ENCODE data around the gene AEBP1. TPM values are rescaled to one million over a fixed set of nuclear protein-coding genes. Genes with fewer than 3 reads are reported as not detected.

AEBP1 gene
- total and polyA plus RNA-seq, 2 donors (not counting 1 experiment from before 2014, with no cell fraction given), result 44.4 to 133 TPM

GRCh38 chr7:44076101-44076895 is 27.8 kb upstream of the AEBP1 start:
- no peak overlapping the region for H3K27ac ChIP-seq (ENCODE audit: insufficient read depth, low read length)
- DNase-seq (ENCODE audit: low read depth in 2 of 2), result no peak
- TF ChIP-seq EZH2 (IDR thresholded peaks at IDR 0.05; ENCODE audit: low read length, missing control alignments) (no peak), CTCF (conservative IDR thresholded peaks at IDR 0.05 in 1 of 2, IDR thresholded peaks at IDR 0.05 in 1 of 2; ENCODE audit: low read depth in 1 of 2, low read length in 2 of 2) (no peak)
- peaks cover 2% of the 10 kb centered on the region for H3K4me1 ChIP-seq (ENCODE audit: control insufficient read depth, extremely low read depth, insufficient read depth, low read length)
- H3K36me3 ChIP-seq (ENCODE audit: control insufficient read depth, insufficient read depth, low read length), result peaks cover 26% of the 10 kb centered on the region
- no peak overlapping the region for H3K9ac ChIP-seq (ENCODE audit: insufficient read depth, low read length)
- H3K9me3 ChIP-seq (ENCODE audit: control insufficient read depth, insufficient read depth, low read depth, low read length), result no peaks in the 10 kb centered on the region
- peaks cover 4% of the 10 kb centered on the region for H3K79me2 ChIP-seq (ENCODE audit: control insufficient read depth, insufficient read depth, low read length)
- no peaks in the 10 kb centered on the region for H3K27me3 ChIP-seq (ENCODE audit: control insufficient read depth, insufficient read depth, low read length)
- H3K4me3 ChIP-seq (replicated peaks in 1 of 4; ENCODE audit: control extremely low read depth in 1 of 4, insufficient read depth in 1 of 4, low read depth in 3 of 4, low read length in 4 of 4), result no peak overlapping the region
- H2AFZ ChIP-seq (ENCODE audit: low read length), result no peak overlapping the region
- H3K4me2 ChIP-seq (ENCODE audit: extremely low read depth, insufficient read depth, low read length), result no peak overlapping the region
- no peaks in the 10 kb centered on the region for H4K20me1 ChIP-seq (ENCODE audit: control insufficient read depth, extremely low read depth, insufficient read depth, low read length)

GRCh38 chr7:44077061-44077460 is 27.1 kb upstream of the AEBP1 start:
- no peak for DNase-seq (ENCODE audit: low read depth in 2 of 2)
- no peak for TF ChIP-seq CTCF (conservative IDR thresholded peaks at IDR 0.05 in 1 of 2, IDR thresholded peaks at IDR 0.05 in 1 of 2; ENCODE audit: low read depth in 1 of 2, low read length in 2 of 2)
- TF ChIP-seq EZH2 (IDR thresholded peaks at IDR 0.05; ENCODE audit: low read length, missing control alignments), result no peak
- H3K4me1 ChIP-seq (ENCODE audit: control insufficient read depth, extremely low read depth, insufficient read depth, low read length), result no peaks in the 10 kb centered on the region
- H2AFZ ChIP-seq (ENCODE audit: low read length), result no peak overlapping the region
- H3K9ac ChIP-seq (ENCODE audit: insufficient read depth, low read length), result no peak overlapping the region
- no peaks in the 10 kb centered on the region for H3K27me3 ChIP-seq (ENCODE audit: control insufficient read depth, insufficient read depth, low read length)
- no peaks in the 10 kb centered on the region for H4K20me1 ChIP-seq (ENCODE audit: control insufficient read depth, extremely low read depth, insufficient read depth, low read length)
- no peak overlapping the region for H3K4me2 ChIP-seq (ENCODE audit: extremely low read depth, insufficient read depth, low read length)
- peaks cover 6% of the 10 kb centered on the region for H3K79me2 ChIP-seq (ENCODE audit: control insufficient read depth, insufficient read depth, low read length)
- H3K4me3 ChIP-seq (replicated peaks in 1 of 4; ENCODE audit: control extremely low read depth in 1 of 4, insufficient read depth in 1 of 4, low read depth in 3 of 4, low read length in 4 of 4), result no peak overlapping the region
- no peaks in the 10 kb centered on the region for H3K9me3 ChIP-seq (ENCODE audit: control insufficient read depth, insufficient read depth, low read depth, low read length)
- peaks cover 26% of the 10 kb centered on the region for H3K36me3 ChIP-seq (ENCODE audit: control insufficient read depth, insufficient read depth, low read length)
- no peak overlapping the region for H3K27ac ChIP-seq (ENCODE audit: insufficient read depth, low read length)

- no peak overlapping the region for H2AFZ ChIP-seq (ENCODE audit: low read length)
- TF ChIP-seq EZH2 (IDR thresholded peaks at IDR 0.05; ENCODE audit: low read length, missing control alignments) (no peak), CTCF (conservative IDR thresholded peaks at IDR 0.05 in 1 of 2, IDR thresholded peaks at IDR 0.05 in 1 of 2; ENCODE audit: low read depth in 1 of 2, low read length in 2 of 2) (no peak)
- no peaks in the 10 kb centered on the region for H4K20me1 ChIP-seq (ENCODE audit: control insufficient read depth, extremely low read depth, insufficient read depth, low read length)
- H3K36me3 ChIP-seq (ENCODE audit: control insufficient read depth, insufficient read depth, low read length), result peaks cover 26% of the 10 kb centered on the region
- no peaks in the 10 kb centered on the region for H3K9me3 ChIP-seq (ENCODE audit: control insufficient read depth, insufficient read depth, low read depth, low read length)
- no peak for DNase-seq (ENCODE audit: low read depth in 2 of 2)
- peaks cover 6% of the 10 kb centered on the region for H3K79me2 ChIP-seq (ENCODE audit: control insufficient read depth, insufficient read depth, low read length)
- H3K9ac ChIP-seq (ENCODE audit: insufficient read depth, low read length), result no peak overlapping the region
- H3K4me1 ChIP-seq (ENCODE audit: control insufficient read depth, extremely low read depth, insufficient read depth, low read length), result no peaks in the 10 kb centered on the region
- H3K27me3 ChIP-seq (ENCODE audit: control insufficient read depth, insufficient read depth, low read length), result no peaks in the 10 kb centered on the region
- H3K27ac ChIP-seq (ENCODE audit: insufficient read depth, low read length), result no peak overlapping the region
- no peak overlapping the region for H3K4me3 ChIP-seq (replicated peaks in 1 of 4; ENCODE audit: control extremely low read depth in 1 of 4, insufficient read depth in 1 of 4, low read depth in 3 of 4, low read length in 4 of 4)
- H3K4me2 ChIP-seq (ENCODE audit: extremely low read depth, insufficient read depth, low read length), result no peak overlapping the region
Measured at GRCh38 chr7:44077681-44078091, 26.5 kb upstream of the AEBP1 start.

Measured in fibroblast of lung (primary cell).